Measurements from ENCODE around the gene XCR1. TPM values are rescaled to one million over a fixed set of nuclear protein-coding genes. Genes with fewer than 3 reads are reported as not detected.
"Not testable (repeated sequence)": the region's sequence is repeated elsewhere in the genome, so short reads cannot be mapped to it uniquely, and the experiment has no call there.

XCR1 gene
- total RNA-seq, 1 experiment from 2014 or later, result not detected

DNA sequence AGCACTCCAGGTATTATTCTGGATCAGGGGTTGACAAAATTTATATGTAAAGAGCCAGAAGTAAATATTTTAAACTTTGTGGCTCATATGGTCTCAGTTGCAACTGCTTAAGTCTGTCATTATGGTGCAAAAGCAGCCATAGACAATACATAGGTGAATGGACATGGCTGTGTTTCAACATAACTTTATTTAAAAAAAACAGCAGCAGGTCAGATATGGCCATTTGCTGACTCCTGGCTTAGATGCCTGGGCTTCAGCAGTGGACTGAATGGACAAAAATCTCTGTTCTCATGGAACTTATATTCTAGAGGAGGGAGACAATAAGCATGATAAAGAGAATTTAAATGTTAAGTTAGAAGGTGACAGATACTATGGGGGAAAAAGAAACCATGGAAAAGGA lies 20.0 kb downstream of the XCR1 start:
- no peaks in the 10 kb centered on the region for H3K27me3 Mint-ChIP-seq (ENCODE audit: insufficient read depth, unreplicated experiment)
- no peaks in the 10 kb centered on the region for H3K9me3 Mint-ChIP-seq (ENCODE audit: unreplicated experiment)
- H3K4me3 Mint-ChIP-seq (ENCODE audit: unreplicated experiment), result no peak overlapping the region
- H3K27ac Mint-ChIP-seq (ENCODE audit: low read depth, unreplicated experiment), result no peak overlapping the region
- TF ChIP-seq, protein P1, sequence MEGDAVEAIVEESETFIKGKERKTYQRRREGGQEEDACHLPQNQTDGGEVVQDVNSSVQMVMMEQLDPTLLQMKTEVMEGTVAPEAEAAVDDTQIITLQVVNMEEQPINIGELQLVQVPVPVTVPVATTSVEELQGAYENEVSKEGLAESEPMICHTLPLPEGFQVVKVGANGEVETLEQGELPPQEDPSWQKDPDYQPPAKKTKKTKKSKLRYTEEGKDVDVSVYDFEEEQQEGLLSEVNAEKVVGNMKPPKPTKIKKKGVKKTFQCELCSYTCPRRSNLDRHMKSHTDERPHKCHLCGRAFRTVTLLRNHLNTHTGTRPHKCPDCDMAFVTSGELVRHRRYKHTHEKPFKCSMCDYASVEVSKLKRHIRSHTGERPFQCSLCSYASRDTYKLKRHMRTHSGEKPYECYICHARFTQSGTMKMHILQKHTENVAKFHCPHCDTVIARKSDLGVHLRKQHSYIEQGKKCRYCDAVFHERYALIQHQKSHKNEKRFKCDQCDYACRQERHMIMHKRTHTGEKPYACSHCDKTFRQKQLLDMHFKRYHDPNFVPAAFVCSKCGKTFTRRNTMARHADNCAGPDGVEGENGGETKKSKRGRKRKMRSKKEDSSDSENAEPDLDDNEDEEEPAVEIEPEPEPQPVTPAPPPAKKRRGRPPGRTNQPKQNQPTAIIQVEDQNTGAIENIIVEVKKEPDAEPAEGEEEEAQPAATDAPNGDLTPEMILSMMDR (IDR thresholded peaks at IDR 0.05; ENCODE audit: unreplicated experiment), result no peak
- ChIA-PET CTCF (no interaction called here), POLR2A (interaction anchor here (1.0 kb wide), 1 partner anchor 16 kb away, joined by 5 read pairs; no protein-coding TSS in a partner anchor)
- intact Hi-C loops (cut with micrococcal nuclease), result no loop called here
- peaks cover 9% of the 10 kb centered on the region for H3K4me1 Mint-ChIP-seq (ENCODE audit: insufficient read depth, unreplicated experiment)
- no TSS peak for BruUV-seq (replicated peaks)
- DNase-seq (ENCODE audit: unreplicated experiment), result no peak
- no peaks in the 10 kb centered on the region for H3K36me3 Mint-ChIP-seq (ENCODE audit: insufficient read depth, unreplicated experiment)

DNA sequence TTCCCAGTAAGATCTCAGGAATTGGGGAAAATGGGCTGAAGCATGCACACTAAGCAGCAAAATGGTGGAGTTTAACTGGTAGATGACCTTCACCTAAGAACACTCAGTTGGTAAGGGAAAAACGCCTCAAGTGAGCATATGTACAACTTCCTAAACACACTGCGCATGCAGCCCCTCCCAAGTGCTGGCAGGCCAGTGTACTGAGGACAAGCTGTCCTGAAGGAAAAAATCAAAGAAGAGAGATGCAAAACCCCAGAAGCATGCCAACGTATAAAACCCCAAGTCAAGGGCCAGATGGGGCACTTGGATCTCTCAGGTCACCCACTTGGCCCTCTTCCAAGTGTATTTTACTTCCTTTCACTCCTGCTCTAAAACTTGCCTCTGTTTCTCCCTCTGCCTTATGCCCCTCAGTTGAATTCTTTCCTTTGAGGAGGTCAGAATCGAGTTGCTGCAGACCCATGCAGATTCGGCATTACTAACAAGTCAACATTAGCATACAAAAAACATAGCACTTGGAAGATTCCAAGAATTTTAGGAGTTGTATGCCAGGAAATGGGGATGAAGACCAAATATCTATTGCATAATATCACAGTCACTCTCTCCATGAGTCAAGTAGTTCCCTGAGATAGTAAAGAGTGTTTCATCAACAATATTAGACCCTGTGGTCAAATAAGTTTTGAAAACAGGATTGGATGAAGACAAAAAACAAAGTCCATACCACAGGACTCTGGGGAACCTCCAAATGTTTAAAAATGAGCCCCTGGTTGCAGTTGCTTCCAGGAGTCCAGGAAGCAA lies 20.8 kb downstream of the XCR1 start:
- intact Hi-C loops (cut with micrococcal nuclease), result no loop called here
- TF ChIP-seq, protein P1 (IDR thresholded peaks at IDR 0.05; ENCODE audit: unreplicated experiment), result no peak

DNA sequence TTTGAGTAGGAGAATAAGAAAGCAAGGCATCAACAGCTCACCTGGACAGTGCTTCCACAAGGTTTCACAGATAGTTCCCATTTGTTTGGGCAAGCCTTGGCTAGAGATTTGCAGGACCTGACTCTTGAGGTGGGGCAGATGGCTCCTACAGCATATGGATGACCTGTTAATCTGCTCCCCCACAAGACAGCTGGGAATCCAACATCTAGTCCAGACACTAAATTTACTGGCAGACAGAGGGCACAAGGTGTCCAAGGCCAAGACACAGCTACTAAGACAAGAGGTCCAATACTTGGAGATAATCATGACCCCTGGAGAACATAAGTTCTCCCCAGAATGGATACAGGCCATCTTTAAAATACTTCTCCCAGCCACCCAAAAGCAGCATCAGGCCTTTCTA lies 23.6 kb downstream of the XCR1 start:
- BruUV-seq (replicated peaks); H3K4me1 Mint-ChIP-seq (ENCODE audit: insufficient read depth, unreplicated experiment); DNase-seq (ENCODE audit: unreplicated experiment); H3K27me3 Mint-ChIP-seq (ENCODE audit: insufficient read depth, unreplicated experiment); H3K4me3 Mint-ChIP-seq (ENCODE audit: unreplicated experiment); intact Hi-C loops (cut with micrococcal nuclease); H3K36me3 Mint-ChIP-seq (ENCODE audit: insufficient read depth, unreplicated experiment); H3K27ac Mint-ChIP-seq (ENCODE audit: low read depth, unreplicated experiment); H3K9me3 Mint-ChIP-seq (ENCODE audit: unreplicated experiment): not testable (repeated sequence)
- POLR2A ChIA-PET, result interaction anchor here (0.6 kb wide), 1 partner anchor 485 kb away, joined by 3 read pairs; no protein-coding TSS in a partner anchor
- CTCF ChIA-PET, result interaction anchor here (0.5 kb wide), 2 partner anchors 9 to 1681 kb away, joined by 3 read pairs; no protein-coding TSS in a partner anchor

More for the DNA sequence above, 20.8 kb downstream of the XCR1 start:
- ChIA-PET CTCF (no interaction called here), POLR2A (interaction anchor here (1.0 kb wide), 1 partner anchor 17 kb away, joined by 5 read pairs; no protein-coding TSS in a partner anchor)
- Mint-ChIP-seq H3K4me1 (ENCODE audit: insufficient read depth, unreplicated experiment) (peaks cover 9% of the 10 kb centered on the region), H3K27me3 (ENCODE audit: insufficient read depth, unreplicated experiment) (no peaks in the 10 kb centered on the region), H3K36me3 (ENCODE audit: insufficient read depth, unreplicated experiment) (no peaks in the 10 kb centered on the region), H3K27ac (ENCODE audit: low read depth, unreplicated experiment) (peak overlapping the region; percentile 43), H3K4me3 (ENCODE audit: unreplicated experiment) (no peak overlapping the region), H3K9me3 (ENCODE audit: unreplicated experiment) (no peaks in the 10 kb centered on the region)
- no TSS peak for BruUV-seq (replicated peaks)
- peak; percentile 78 for DNase-seq (ENCODE audit: unreplicated experiment)

DNA sequence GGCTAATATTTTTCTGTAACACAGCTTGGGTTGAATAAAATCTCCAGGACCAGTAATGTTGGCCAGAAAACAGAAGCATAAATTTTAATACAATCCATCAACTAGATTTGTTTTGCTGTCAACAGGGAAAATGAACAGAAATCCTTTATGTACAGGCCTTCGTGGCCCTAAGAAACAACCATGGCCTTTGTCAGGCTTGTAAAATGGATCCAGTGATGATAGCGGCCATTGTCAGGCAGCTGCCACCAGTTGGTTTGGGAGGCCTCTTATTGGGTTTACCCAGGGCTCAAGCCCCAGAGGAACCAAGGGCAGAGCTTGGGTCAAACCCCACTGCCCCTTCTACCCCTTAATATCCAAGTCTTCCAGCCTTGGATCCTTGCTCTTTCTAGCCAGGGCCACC lies 26.1 kb downstream of the XCR1 start:
- Mint-ChIP-seq H3K9me3 (ENCODE audit: unreplicated experiment) (no peaks in the 10 kb centered on the region), H3K27me3 (ENCODE audit: insufficient read depth, unreplicated experiment) (no peaks in the 10 kb centered on the region), H3K36me3 (ENCODE audit: insufficient read depth, unreplicated experiment) (no peaks in the 10 kb centered on the region), H3K4me3 (ENCODE audit: unreplicated experiment) (no peak overlapping the region), H3K4me1 (ENCODE audit: insufficient read depth, unreplicated experiment) (peaks cover 8% of the 10 kb centered on the region), H3K27ac (ENCODE audit: low read depth, unreplicated experiment) (no peak overlapping the region)
- ChIA-PET CTCF (no interaction called here), POLR2A (no interaction called here)
- BruUV-seq (replicated peaks), result no TSS peak
- TF ChIP-seq, protein P1 (IDR thresholded peaks at IDR 0.05; ENCODE audit: unreplicated experiment), result no peak
- intact Hi-C loops (cut with micrococcal nuclease), result no loop called here
- DNase-seq (ENCODE audit: unreplicated experiment), result no peak
